GM12801 (cell line): ENCODE results near the gene LMOD2.

Experiments
- TF ChIP-seq, protein P1 (sequence below): IDR thresholded peaks from one replicate; pipeline ENCODE4 v1.5.1; 2011; ENCODE audit warnings: control low read depth; ENCODE audit not compliant: insufficient read length; ENCODE audit errors: extremely low read depth

LMOD2 gene

DNA sequence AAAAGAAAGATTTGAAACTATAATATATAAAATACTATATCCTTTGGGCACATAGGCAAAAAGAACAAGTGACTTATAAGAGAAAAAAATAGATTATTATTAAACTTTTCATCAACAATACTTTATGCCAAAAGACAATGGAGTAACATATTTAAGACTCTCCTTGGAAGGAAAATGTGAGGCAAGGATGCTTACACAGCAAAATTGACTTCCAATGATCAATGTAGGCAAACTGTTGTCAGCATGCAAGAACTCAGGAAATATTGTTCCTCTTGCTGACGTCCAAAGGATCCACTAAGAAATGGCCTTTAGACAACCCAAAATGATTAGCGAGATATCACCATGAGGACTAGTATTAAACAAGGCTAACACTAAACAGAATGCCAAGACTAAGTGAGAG is 22.9 kb upstream of the LMOD2 start:
- TF ChIP-seq, protein P1, sequence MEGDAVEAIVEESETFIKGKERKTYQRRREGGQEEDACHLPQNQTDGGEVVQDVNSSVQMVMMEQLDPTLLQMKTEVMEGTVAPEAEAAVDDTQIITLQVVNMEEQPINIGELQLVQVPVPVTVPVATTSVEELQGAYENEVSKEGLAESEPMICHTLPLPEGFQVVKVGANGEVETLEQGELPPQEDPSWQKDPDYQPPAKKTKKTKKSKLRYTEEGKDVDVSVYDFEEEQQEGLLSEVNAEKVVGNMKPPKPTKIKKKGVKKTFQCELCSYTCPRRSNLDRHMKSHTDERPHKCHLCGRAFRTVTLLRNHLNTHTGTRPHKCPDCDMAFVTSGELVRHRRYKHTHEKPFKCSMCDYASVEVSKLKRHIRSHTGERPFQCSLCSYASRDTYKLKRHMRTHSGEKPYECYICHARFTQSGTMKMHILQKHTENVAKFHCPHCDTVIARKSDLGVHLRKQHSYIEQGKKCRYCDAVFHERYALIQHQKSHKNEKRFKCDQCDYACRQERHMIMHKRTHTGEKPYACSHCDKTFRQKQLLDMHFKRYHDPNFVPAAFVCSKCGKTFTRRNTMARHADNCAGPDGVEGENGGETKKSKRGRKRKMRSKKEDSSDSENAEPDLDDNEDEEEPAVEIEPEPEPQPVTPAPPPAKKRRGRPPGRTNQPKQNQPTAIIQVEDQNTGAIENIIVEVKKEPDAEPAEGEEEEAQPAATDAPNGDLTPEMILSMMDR, result no peak

- TF ChIP-seq, protein P1, result no peak
Measured at GRCh38 chr7:123633553-123633952, 22.1 kb upstream of the LMOD2 start.

DNA sequence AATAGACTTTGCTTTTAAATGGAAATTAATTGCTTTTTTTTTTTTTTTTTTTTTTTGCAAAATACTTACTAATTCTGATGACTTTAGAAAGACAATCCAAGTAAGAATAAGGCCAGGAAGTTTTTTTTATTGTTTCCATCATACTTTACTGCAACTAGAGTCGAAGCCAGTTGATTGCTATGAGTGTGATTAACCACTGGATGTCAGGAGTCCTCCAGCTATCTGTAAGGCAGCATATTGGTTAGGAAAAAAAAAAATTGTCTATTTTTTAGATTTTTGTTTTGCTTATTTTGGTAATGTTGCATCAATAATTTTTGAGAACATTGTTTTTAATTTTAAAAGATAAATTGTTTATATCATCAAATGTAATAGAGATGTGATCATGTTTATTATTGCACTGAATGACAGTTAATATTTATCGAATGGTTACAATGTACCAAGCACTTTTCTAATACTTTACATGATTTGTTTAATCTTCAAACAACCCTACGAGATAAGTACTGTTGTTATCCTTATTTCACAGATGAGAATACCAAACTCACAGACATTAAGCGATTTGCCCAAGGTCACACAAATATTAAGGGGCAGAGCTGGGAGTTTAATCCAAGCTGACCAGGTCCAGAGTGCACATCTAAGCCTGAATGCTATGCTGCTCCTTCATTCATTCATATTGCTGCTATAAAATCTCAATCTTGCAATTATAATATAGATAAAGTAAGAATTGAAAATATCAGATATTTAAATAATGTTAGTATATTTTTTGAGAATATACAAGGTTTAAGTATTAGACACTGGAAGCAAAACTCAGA is 19.9 kb upstream of the LMOD2 start:
- TF ChIP-seq, protein P1, result no peak

DNA sequence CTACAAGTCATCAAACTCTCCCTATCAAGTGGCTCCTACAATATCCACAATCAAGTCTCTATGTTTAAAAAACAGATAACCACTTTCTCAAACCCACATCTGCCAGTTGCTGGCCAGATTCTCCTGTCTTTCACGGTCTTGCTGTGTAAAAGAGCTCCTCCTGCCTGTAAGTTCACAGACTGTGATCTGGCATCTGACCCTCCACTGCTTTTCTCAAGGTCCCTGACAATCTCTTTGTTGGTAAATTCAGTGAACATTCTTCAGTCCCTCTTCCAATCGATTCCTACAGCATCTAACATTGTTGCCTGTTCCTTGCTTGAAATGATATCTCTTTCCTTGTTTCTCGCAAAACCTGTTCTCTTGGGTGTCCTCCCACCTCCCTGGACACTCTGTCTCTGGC is 18.5 kb upstream of the LMOD2 start:
- TF ChIP-seq, protein P1, result no peak

DNA sequence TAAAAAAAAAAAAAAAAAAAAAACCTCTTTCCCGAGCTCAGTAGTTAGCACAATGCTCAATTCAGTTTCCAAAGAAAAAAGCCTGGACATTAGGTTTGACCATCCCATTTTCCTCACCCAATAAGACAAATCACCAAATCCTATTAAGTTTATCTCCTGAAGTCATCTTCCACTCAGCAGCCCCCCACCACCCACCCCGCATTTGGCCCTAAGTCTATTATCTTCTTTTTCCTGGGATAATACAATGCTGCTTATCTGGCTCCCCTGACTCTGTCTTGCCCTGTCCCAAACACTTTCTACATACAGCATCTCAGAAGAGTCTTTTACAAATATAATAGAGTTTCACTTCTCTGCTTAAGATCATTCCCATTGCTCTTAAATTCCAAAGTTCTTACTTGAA is 17.8 kb upstream of the LMOD2 start:
- TF ChIP-seq, protein P1, result no peak

- TF ChIP-seq, protein P1, result no peak
Measured at GRCh38 chr7:123639631-123640030, 16.0 kb upstream of the LMOD2 start.

DNA sequence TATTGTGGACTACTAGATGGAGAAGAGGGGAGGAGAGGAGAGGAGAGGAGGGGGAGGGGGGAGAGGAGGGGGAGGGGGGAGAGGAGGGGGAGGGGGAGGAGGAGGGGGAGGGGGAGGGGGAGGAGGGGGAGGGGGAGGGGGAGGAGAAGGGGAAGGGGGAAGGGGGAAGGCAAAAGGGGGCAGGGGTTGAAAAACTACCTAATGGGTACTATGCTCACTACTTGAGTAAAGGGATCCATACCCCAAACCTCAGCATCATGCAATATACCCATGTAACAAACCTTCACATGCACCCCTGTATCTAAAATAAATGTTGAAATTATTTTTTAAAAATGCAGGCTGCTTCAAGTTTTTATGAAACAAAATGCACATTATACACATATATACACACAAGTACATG is 15.1 kb upstream of the LMOD2 start:
- TF ChIP-seq, protein P1, result no peak
